NCI-H2107 (cell line): ENCODE data around the gene SREK1IP1.

Experiments used
- DNase-seq: peaks from one replicate; lab custom pipeline; 2025; lab: John Stamatoyannopoulos, UW

SREK1IP1 gene

GRCh38 chr5:64768358-64769312 is at the start of gene SREK1IP1, which contains the start of gene CWC27:
TSS of gene SREK1IP1 (minus strand) at chr5:64768691. CDS start at chr5:64768517, 174 bp downstream.
TSS of gene CWC27 (plus strand) at chr5:64768930. CDS start at chr5:64769147, 217 bp downstream.
- peak; percentile 32 for DNase-seq

- DNase-seq = no peak
Observed at GRCh38 chr5:64818245-64818644, 49.8 kb upstream of the SREK1IP1 start.

- DNase-seq = no peak
Observed at GRCh38 chr5:64814073-64814472, 45.6 kb upstream of the SREK1IP1 start.

GRCh38 chr5:64811050-64811640 is 42.7 kb upstream of the SREK1IP1 start:
- DNase-seq = no peak

GRCh38 chr5:64807520-64807919 is 39.0 kb upstream of the SREK1IP1 start:
- DNase-seq = no peak

GRCh38 chr5:64806537-64806936 is 38.0 kb upstream of the SREK1IP1 start:
- DNase-seq = no peak

- no peak for DNase-seq
Observed at GRCh38 chr5:64800926-64801325, 32.4 kb upstream of the SREK1IP1 start.

- DNase-seq = no peak
Observed at GRCh38 chr5:64796301-64796700, 27.8 kb upstream of the SREK1IP1 start.

- no peak for DNase-seq
Observed at GRCh38 chr5:64794053-64794770, 25.7 kb upstream of the SREK1IP1 start.

- no peak for DNase-seq
Observed at GRCh38 chr5:64792469-64792868, 24.0 kb upstream of the SREK1IP1 start.

- no peak for DNase-seq
Observed at GRCh38 chr5:64790210-64790609, 21.7 kb upstream of the SREK1IP1 start.

- DNase-seq = no peak
Observed at GRCh38 chr5:64789457-64789856, 21.0 kb upstream of the SREK1IP1 start.

- DNase-seq = no peak
Observed at GRCh38 chr5:64788156-64788555, 19.7 kb upstream of the SREK1IP1 start.

- no peak for DNase-seq
Observed at GRCh38 chr5:64786372-64786771, 17.9 kb upstream of the SREK1IP1 start.

GRCh38 chr5:64784451-64785025 is 16.0 kb upstream of the SREK1IP1 start:
- DNase-seq = peak; percentile 9

GRCh38 chr5:64775291-64775690 is 6.8 kb upstream of the SREK1IP1 start:
- DNase-seq = no peak

- no peak for DNase-seq
Observed at GRCh38 chr5:64773533-64773932, 5.0 kb upstream of the SREK1IP1 start.

- DNase-seq = no peak
Observed at GRCh38 chr5:64771736-64772135, 3.2 kb upstream of the SREK1IP1 start.

- no peak for DNase-seq
Observed at GRCh38 chr5:64769855-64770254, 1.4 kb upstream of the SREK1IP1 start.

GRCh38 chr5:64767959-64768357 is 533 bp downstream of the SREK1IP1 start:
- no peak for DNase-seq

GRCh38 chr5:64766941-64767340 is 1.6 kb downstream of the SREK1IP1 start:
- no peak for DNase-seq
